PC-3 (cell line): ENCODE measurements around the gene GRWD1. TPM values are rescaled to one million over a fixed set of nuclear protein-coding genes. Genes with fewer than 3 reads are reported as not detected.

Source experiments
- ATAC-seq: fragments of 200-7000 bp; cut with Tn5 transposase; 2 replicates; pipeline ENCODE4 v1.9.1; 2020; ENCODE audit warnings: mild to moderate bottlenecking, moderate library complexity
- BruUV-seq: library from RNA; stranded (reverse); fragments of 400-500 nt; replicated peaks from 2 replicates; lab custom pipeline; 2021; lab: Mats Ljungman, UMichigan
- CTCF ChIA-PET: fragments of 300-600 bp; sonication (Branson Sonifier 250); formaldehyde crosslinking; loops from one replicate; lab custom pipeline; 2022; ENCODE audit warnings: antibody characterized with exemption; lab: Charles Lee
- POLR2A ChIA-PET: fragments of 300-600 bp; sonication (Branson Sonifier 250); formaldehyde crosslinking; loops from one replicate; lab custom pipeline; 2022; ENCODE audit warnings: antibody characterized with exemption; ENCODE audit not compliant: unreplicated experiment; lab: Charles Lee
- DNase-seq: peaks from one replicate; pipeline ENCODE4 v3.0.0-alpha.2; 2015
- H2AFZ ChIP-seq: fragments of 300-600 bp; sonication (generic); 2 replicates; pipeline ENCODE4 v1.6.0; 2016; ENCODE audit warnings: antibody characterized with exemption, low read length
- H3F3A ChIP-seq: fragments of 300-600 bp; sonication (generic); one replicate; pipeline ENCODE4 v1.6.0; 2017; ENCODE audit warnings: antibody characterized with exemption, low read length, control low read depth, mild to moderate bottlenecking; ENCODE audit not compliant: unreplicated experiment
- H3K27ac ChIP-seq: fragments of 300-600 bp; sonication (generic); 2 replicates; pipeline ENCODE4 v1.5.1; 2016; ENCODE audit warnings: mild to moderate bottlenecking, low read length
- H3K27me3 ChIP-seq: fragments of 300-600 bp; sonication (generic); 2 replicates; pipeline ENCODE4 v1.6.1; 2016; ENCODE audit warnings: low read length, mixed read lengths
- H3K36me3 ChIP-seq: fragments of 300-600 bp; sonication (generic); 2 replicates; pipeline ENCODE4 v1.6.1; 2016; ENCODE audit warnings: low read depth, mixed run types, low read length, mixed read lengths
- H3K4me1 ChIP-seq: fragments of 300-600 bp; sonication (generic); 2 replicates; pipeline ENCODE4 v1.5.1; 2016; ENCODE audit warnings: low read length; ENCODE audit not compliant: insufficient read depth
- H3K4me2 ChIP-seq: fragments of 300-600 bp; sonication (generic); 2 replicates; pipeline ENCODE4 v1.6.0; 2016; ENCODE audit warnings: low read length
- H3K4me3 ChIP-seq: fragments of 300-600 bp; sonication (generic); 2 replicates; pipeline ENCODE4 v1.5.1; 2016; ENCODE audit warnings: mild to moderate bottlenecking, low read length, mixed read lengths
- H3K79me2 ChIP-seq: fragments of 300-600 bp; sonication (generic); 2 replicates; pipeline ENCODE4 v1.6.1; 2017; ENCODE audit warnings: low read length, mixed read lengths
- H3K9ac ChIP-seq: fragments of 300-600 bp; sonication (generic); 2 replicates; pipeline ENCODE4 v1.6.0; 2016; ENCODE audit warnings: mild to moderate bottlenecking, low read length
- H3K9me2 ChIP-seq: fragments of 300-600 bp; sonication (generic); replicated peaks from 2 replicates; pipeline ENCODE4 v1.6.1; 2016; ENCODE audit warnings: mixed run types, low read length, mixed read lengths
- H3K9me3 ChIP-seq: fragments of 300-600 bp; sonication (generic); 2 replicates; pipeline ENCODE4 v1.6.1; 2016; ENCODE audit warnings: low read length, mixed read lengths
- H4K20me1 ChIP-seq: fragments of 300-600 bp; sonication (generic); 2 replicates; pipeline ENCODE4 v1.6.1; 2016; ENCODE audit warnings: low read length, mixed read lengths
- EZH2 ChIP-seq: fragments of 300-600 bp; sonication (generic); IDR thresholded peaks from one replicate; pipeline ENCODE4 v1.6.1; 2017; ENCODE audit warnings: antibody characterized with exemption, mild to moderate bottlenecking, low read length; ENCODE audit not compliant: unreplicated experiment
- EZH2phosphoT487 ChIP-seq: fragments of 300-600 bp; sonication (generic); IDR thresholded peaks from 2 replicates; pipeline ENCODE4 v1.6.1; 2018; ENCODE audit warnings: mild to moderate bottlenecking, antibody characterized with exemption, low read length, borderline replicate concordance
- intact Hi-C: fragments of 100-400 bp; cut with micrococcal nuclease; formaldehyde crosslinking; loops from 2 replicates; pipeline ENCODE4 v1.9.0; 2023
- total RNA-seq: library from RNA; depleted of rRNA; stranded (reverse); fragments of >200 nt; gene quantifications from 2 replicates; pipeline ENCODE4 v1.2.3, GENCODE V29; 2014
- TF ChIP-seq, protein P1 (sequence below): fragments of 300-600 bp; sonication (generic); conservative IDR thresholded peaks from 2 replicates; pipeline ENCODE4 v1.5.1; 2017; ENCODE audit warnings: antibody characterized with exemption, low read depth, mild to moderate bottlenecking, low read length

The GRWD1 gene
- total RNA-seq, 1 experiment from 2014 or later: 33.2 TPM

DNA sequence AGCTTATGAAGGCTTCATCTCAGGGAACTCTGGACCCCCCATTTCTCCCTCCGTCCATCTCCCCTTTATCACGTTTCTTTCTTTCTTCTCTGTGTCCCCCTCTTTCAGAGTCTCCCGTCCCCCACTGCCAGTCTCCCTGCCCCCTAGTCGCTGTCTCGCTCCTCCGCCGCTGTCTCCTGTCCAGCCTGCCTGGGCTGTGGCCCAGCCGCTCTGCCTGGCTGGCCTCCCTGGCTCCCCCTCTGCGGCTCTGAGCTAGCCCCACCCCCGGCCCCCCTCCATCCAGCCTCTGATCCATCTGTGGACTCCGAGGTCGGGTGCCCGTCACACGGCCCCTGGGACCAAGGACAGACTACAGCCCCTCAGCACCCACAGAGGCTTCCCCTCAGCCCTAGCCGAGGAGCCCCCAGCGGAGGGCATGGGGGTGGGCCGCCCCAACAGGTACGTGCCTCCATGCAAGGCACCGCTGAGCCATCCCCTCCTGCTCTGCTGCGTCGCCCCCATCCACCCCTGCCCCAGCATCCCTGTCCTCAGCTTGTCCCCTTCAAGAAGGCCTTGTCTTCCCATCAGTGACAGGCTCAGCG is 8.5 kb downstream of the GRWD1 start:
- H4K20me1 ChIP-seq: no peaks in the 10 kb centered on the region
- no peak for DNase-seq
- H3K36me3 ChIP-seq: peaks cover 25% of the 10 kb centered on the region
- H3K79me2 ChIP-seq: peaks cover 9% of the 10 kb centered on the region; the same call in 1 of the 2 replicates
- ATAC-seq: no peak
- no peaks in the 10 kb centered on the region for H3K9me3 ChIP-seq
- H3K9ac ChIP-seq: no peak overlapping the region
- H3K4me1 ChIP-seq: no peaks in the 10 kb centered on the region
- POLR2A ChIA-PET: no interaction called here
- H3K27ac ChIP-seq: no peak overlapping the region
- intact Hi-C loops: no loop called here
- H2AFZ ChIP-seq: no peak overlapping the region
- H3K4me2 ChIP-seq: no peak overlapping the region
- no peaks in the 10 kb centered on the region for H3F3A ChIP-seq
- H3K9me2 ChIP-seq: no peaks in the 10 kb centered on the region
- CTCF ChIA-PET: no interaction called here
- H3K4me3 ChIP-seq: no peak overlapping the region
- no TSS peak for BruUV-seq
- H3K27me3 ChIP-seq: no peaks in the 10 kb centered on the region
- TF ChIP-seq EZH2phosphoT487 (no peak), EZH2 (no peak)
- TF ChIP-seq, protein P1, sequence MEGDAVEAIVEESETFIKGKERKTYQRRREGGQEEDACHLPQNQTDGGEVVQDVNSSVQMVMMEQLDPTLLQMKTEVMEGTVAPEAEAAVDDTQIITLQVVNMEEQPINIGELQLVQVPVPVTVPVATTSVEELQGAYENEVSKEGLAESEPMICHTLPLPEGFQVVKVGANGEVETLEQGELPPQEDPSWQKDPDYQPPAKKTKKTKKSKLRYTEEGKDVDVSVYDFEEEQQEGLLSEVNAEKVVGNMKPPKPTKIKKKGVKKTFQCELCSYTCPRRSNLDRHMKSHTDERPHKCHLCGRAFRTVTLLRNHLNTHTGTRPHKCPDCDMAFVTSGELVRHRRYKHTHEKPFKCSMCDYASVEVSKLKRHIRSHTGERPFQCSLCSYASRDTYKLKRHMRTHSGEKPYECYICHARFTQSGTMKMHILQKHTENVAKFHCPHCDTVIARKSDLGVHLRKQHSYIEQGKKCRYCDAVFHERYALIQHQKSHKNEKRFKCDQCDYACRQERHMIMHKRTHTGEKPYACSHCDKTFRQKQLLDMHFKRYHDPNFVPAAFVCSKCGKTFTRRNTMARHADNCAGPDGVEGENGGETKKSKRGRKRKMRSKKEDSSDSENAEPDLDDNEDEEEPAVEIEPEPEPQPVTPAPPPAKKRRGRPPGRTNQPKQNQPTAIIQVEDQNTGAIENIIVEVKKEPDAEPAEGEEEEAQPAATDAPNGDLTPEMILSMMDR: no peak

DNA sequence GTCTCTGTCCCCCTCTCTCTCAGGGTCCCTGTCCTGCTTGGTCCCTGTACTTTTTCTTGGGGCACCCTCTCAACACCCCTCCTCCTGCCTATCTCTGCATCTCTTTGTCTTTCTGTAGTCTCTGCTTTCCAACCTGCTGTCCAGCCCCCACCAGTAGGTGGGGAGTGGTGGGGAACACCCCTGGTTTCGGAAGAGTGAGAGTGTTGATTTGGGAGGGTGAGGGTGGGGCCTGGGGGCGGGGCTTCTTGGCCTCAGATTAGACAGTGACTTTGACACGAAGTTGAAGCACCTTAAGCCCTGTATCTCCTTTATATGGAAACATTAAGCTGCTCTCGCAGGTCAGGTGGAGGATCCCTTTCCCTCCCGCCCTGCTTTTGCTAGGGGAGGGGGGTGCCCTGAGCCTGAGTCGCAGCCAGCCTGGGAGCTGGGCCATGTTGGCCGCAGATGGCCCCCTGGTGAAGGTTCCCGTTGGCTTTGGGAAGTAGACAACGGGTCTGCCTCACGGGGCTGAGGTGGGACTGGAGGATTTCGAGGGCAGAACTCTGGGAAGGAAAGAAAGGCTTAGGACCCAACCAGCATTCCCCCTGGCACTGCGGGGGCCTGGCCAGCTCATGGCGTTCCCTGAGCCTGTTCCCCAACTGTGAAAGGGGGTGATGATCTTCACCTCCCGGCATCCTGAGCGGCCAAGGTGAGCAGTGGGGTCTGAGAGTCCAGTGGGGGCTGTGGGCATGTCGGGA is 9.6 kb downstream of the GRWD1 start, which contains the start of gene KCNJ14:
TSS of gene KCNJ14 (plus strand) at position 404 of the 737 bp plus-strand sequence. CDS start 6,151 bp downstream, outside the sequence.
- Histone ChIP-seq H3F3A (no peaks in the 10 kb centered on the region), H3K9ac (no peak within 1 kb of the TSS), H4K20me1 (no peaks in the 10 kb centered on the region), H3K27ac (no peak within 1 kb of the TSS), H3K27me3 (no peaks in the 10 kb centered on the region), H3K36me3 (peaks cover 22% of the 10 kb centered on the region), H3K4me1 (no peaks in the 10 kb centered on the region), H2AFZ (no peak within 1 kb of the TSS), H3K9me3 (no peaks in the 10 kb centered on the region), H3K4me3 (no peak within 1 kb of the TSS), H3K79me2 (peaks cover 9% of the 10 kb centered on the region; the same call in 1 of the 2 replicates), H3K9me2 (no peaks in the 10 kb centered on the region), H3K4me2 (no peak within 1 kb of the TSS)
- BruUV-seq: no TSS peak
- ChIA-PET POLR2A (no interaction called here), CTCF (no interaction called here)
- ATAC-seq: no peak
- DNase-seq: no peak
- intact Hi-C loops: no loop called here
- TF ChIP-seq, protein P1: no peak
- TF ChIP-seq EZH2 (no peak), EZH2phosphoT487 (no peak)
